NB4 (cell line): ENCODE data around the gene PRSS38.

Experiments
- DNase-seq: peaks from one replicate; pipeline ENCODE4 v3.0.0; 2010; ENCODE audit warnings: low read depth
- H3K4me3 ChIP-seq: one replicate; pipeline ENCODE4 v1.5.1; 2011; ENCODE audit warnings: mild to moderate bottlenecking, low read depth, low read length, moderate library complexity
- CTCF ChIP-seq: IDR thresholded peaks from one replicate; pipeline ENCODE4 v1.5.1; 2012; ENCODE audit warnings: low read depth, low read length
- MAX ChIP-seq: IDR thresholded peaks from 2 replicates; pipeline ENCODE4 v1.6.1; 2011; ENCODE audit warnings: low read depth, low read length
- MYC ChIP-seq: IDR thresholded peaks from 2 replicates; pipeline ENCODE4 v1.6.1; 2011; ENCODE audit warnings: low read depth, low read length
- POLR2A ChIP-seq: IDR thresholded peaks from 2 replicates; pipeline ENCODE4 v1.6.1; 2011; ENCODE audit warnings: mild to moderate bottlenecking; ENCODE audit not compliant: insufficient read length; ENCODE audit errors: extremely low read depth

Gene PRSS38

GRCh38 chr1:227790868-227791267 lies 24.6 kb upstream of the PRSS38 start:
- DNase-seq, result no peak
- no peak overlapping the region for H3K4me3 ChIP-seq
- no peak for TF ChIP-seq MAX

- DNase-seq, result no peak
- TF ChIP-seq MAX (no peak), CTCF (no peak), POLR2A (no peak), MYC (no peak)
- no peak overlapping the region for H3K4me3 ChIP-seq
Observed at GRCh38 chr1:227791425-227792143, 23.9 kb upstream of the PRSS38 start.

GRCh38 chr1:227792216-227793078 lies 23.0 kb upstream of the PRSS38 start:
- no peak for DNase-seq
- TF ChIP-seq MYC (no peak), POLR2A (no peak), CTCF (peak; percentile 28), MAX (no peak)
- H3K4me3 ChIP-seq, result no peak overlapping the region

- no peak for DNase-seq
Observed at GRCh38 chr1:227793079-227793947, 22.2 kb upstream of the PRSS38 start.

More at GRCh38 chr1:227793079-227793947, 22.2 kb upstream of the PRSS38 start:
- no peak overlapping the region for H3K4me3 ChIP-seq
- no peak for TF ChIP-seq CTCF
- TF ChIP-seq MAX, result no peak
- TF ChIP-seq MYC, result no peak
- TF ChIP-seq POLR2A, result no peak
